Measurements from ENCODE around the gene PBX4. TPM values are rescaled to one million over a fixed set of nuclear protein-coding genes. Genes with fewer than 3 reads are reported as not detected.

PBX4 gene
- total and polyA plus RNA-seq, 10 of the 15 experiments (the other 5 are each of a cell fraction or from before 2014, with no cell fraction given), result 0.18 to 17.3 (median 4.2) TPM

DNA sequence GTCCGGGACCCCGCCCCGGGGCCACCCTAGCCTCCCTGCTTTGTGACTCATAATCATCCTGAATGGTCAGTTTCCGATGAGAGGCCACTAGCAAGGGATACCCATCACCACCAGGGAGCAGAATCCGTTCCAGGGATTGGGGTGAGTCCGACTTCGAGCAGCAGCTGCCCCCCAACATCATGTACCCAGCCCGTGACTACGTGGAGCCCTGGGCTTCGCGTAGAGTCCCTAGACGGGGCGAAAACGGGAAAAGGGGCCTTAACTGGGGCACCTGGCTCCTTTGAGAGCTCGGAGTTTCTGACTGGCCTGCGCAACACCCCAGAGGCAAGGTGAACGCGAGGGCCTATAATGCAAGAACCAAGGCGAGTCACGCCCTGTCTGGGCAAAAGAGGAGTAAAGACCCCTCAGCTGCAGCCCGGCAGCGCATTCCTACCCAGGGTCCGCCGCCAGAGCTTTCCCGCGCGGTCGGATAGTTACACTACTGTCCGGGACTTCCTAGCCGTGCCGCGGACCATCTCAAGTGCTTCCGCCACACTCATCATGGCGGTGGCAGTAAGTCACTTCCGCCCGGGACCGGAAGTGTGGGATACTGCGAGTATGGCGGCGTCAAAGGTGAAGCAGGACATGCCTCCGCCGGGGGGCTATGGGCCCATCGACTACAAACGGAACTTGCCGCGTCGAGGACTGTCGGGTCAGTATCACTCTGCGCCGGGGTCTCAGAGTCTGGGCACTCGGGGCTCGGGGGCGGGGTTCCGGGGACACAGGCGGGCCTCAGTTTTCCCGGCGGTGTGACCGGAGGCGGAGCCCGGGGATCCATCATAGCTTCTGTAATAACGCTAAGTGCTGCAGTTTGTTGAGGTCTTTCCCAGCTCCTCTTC is 102.6 kb downstream of the PBX4 start, which contains the start of gene NDUFA13:
Gene NDUFA13 (plus strand): TSS at position 584 of the 878 bp plus-strand sequence. CDS start 14 bp downstream, at position 598.
- ChIA-PET CTCF (interaction anchor here (0.8 to 3.0 kb wide), 7 partner anchors 9 to 143 kb away, joined by 3 to 11 read pairs (median 4); partner anchors contain the start of gene GMIP), POLR2A (interaction anchor here (0.5 to 1.6 kb wide), 10 partner anchors 9 to 152 kb away, joined by 3 to 5 read pairs (median 4); no protein-coding TSS in a partner anchor), RAD21 (ENCODE audit: unreplicated experiment) (interaction anchor here (1.0 to 1.5 kb wide), 4 partner anchors 26 to 151 kb away, joined by 3 to 6 read pairs (median 4); partner anchors contain the start of gene GATAD2A), SMC1A (ENCODE audit: uncharacterized antibody, unreplicated experiment) (interaction anchor here (0.9 to 1.7 kb wide), 3 partner anchors 11 to 151 kb away, joined by 4 to 8 read pairs (median 6); no protein-coding TSS in a partner anchor)
- H3K27me3 ChIP-seq (replicated peaks in 1 of 2; ENCODE audit: control insufficient read depth in 2 of 2, insufficient read depth in 2 of 2, low read length in 1 of 2), result no peaks in the 10 kb centered on the region
- H3K36me3 ChIP-seq (ENCODE audit: control insufficient read depth in 2 of 2, insufficient read depth in 2 of 2, low read length in 1 of 2), result peaks cover 5 to 6% of the 10 kb centered on the region in 2 experiments; a peak in 3 of 4 replicates
- in situ Hi-C loops (cut with MboI), result no loop called here
- 6% methylated on average over 61 of the region's 61 CpGs for WGBS (ENCODE audit: insufficient coverage, insufficient replicate concordance, low lambda C conversion rate, missing lambda C conversion rate)
- H3K27ac ChIP-seq (ENCODE audit: control insufficient read depth, insufficient read depth), result peak within 1 kb of the TSS; percentile 93
- H3K4me1 ChIP-seq (ENCODE audit: control insufficient read depth, insufficient read depth, low read length), result peaks cover 9% of the 10 kb centered on the region; the same call in 1 of the 2 replicates
- FAIRE-seq (peak; percentile 82), DNase-seq (ENCODE audit: low read depth, low spot score) (peak; percentile 89), ATAC-seq (peak; percentile 94)
- peak within 1 kb of the TSS; percentile 98 for H3K4me2 ChIP-seq (ENCODE audit: control insufficient read depth, insufficient read depth)
- peak within 1 kb of the TSS; percentile 96 for H2AFZ ChIP-seq (ENCODE audit: control insufficient read depth, low read depth, low read length)
- BruUV-seq (replicated peaks), result TSS peak; percentile 94
- H3K9ac ChIP-seq (ENCODE audit: control insufficient read depth, insufficient read depth, low read length), result peak within 1 kb of the TSS; percentile 95
- H3K79me2 ChIP-seq (ENCODE audit: control insufficient read depth, insufficient read depth, low read length), result peaks cover 38% of the 10 kb centered on the region
- intact Hi-C loops (cut with micrococcal nuclease; ENCODE audit: unreplicated experiment), result no loop called here
- H4K20me1 ChIP-seq (ENCODE audit: control insufficient read depth, insufficient read depth), result no peaks in the 10 kb centered on the region
- H3K4me3 ChIP-seq, result peak within 1 kb of the TSS; percentile 85
- peaks cover 2% of the 10 kb centered on the region; the same call in 1 of the 3 replicates for H3K9me3 ChIP-seq (replicated peaks; ENCODE audit: control insufficient read depth, insufficient read depth, low read length)
- TF ChIP-seq SPI1 (IDR thresholded peaks at IDR 0.05; ENCODE audit: borderline replicate concordance, insufficient read depth, low read depth, low read length) (peak; percentile 60; the same call in 1 of the 2 replicates), KAT2A (conservative IDR thresholded peaks at IDR 0.05; ENCODE audit: control insufficient read depth, low read depth, low read length) (no peak), GATAD2B (conservative IDR thresholded peaks at IDR 0.05; ENCODE audit: low read depth) (peak; percentile 66; the same call in 1 of the 2 replicates), ZNF207 (IDR thresholded peaks at IDR 0.05; ENCODE audit: borderline replicate concordance) (peak; percentile 82; the same call in 1 of the 2 replicates), MXI1 (IDR thresholded peaks at IDR 0.05; ENCODE audit: low read depth, low read length) (no peak), STAT1 (conservative IDR thresholded peaks at IDR 0.05) (0 out of 2 replicates have a peak, but pooled peaks have one; percentile 39), CEBPB (IDR thresholded peaks at IDR 0.05; ENCODE audit: borderline replicate concordance in 1 of 2, low read depth in 2 of 2, low read length in 2 of 2) (no peak), LARP7 (IDR thresholded peaks at IDR 0.05) (peak; percentile 65; the same call in 1 of the 2 replicates)
- TF ChIP-seq, protein P1, sequence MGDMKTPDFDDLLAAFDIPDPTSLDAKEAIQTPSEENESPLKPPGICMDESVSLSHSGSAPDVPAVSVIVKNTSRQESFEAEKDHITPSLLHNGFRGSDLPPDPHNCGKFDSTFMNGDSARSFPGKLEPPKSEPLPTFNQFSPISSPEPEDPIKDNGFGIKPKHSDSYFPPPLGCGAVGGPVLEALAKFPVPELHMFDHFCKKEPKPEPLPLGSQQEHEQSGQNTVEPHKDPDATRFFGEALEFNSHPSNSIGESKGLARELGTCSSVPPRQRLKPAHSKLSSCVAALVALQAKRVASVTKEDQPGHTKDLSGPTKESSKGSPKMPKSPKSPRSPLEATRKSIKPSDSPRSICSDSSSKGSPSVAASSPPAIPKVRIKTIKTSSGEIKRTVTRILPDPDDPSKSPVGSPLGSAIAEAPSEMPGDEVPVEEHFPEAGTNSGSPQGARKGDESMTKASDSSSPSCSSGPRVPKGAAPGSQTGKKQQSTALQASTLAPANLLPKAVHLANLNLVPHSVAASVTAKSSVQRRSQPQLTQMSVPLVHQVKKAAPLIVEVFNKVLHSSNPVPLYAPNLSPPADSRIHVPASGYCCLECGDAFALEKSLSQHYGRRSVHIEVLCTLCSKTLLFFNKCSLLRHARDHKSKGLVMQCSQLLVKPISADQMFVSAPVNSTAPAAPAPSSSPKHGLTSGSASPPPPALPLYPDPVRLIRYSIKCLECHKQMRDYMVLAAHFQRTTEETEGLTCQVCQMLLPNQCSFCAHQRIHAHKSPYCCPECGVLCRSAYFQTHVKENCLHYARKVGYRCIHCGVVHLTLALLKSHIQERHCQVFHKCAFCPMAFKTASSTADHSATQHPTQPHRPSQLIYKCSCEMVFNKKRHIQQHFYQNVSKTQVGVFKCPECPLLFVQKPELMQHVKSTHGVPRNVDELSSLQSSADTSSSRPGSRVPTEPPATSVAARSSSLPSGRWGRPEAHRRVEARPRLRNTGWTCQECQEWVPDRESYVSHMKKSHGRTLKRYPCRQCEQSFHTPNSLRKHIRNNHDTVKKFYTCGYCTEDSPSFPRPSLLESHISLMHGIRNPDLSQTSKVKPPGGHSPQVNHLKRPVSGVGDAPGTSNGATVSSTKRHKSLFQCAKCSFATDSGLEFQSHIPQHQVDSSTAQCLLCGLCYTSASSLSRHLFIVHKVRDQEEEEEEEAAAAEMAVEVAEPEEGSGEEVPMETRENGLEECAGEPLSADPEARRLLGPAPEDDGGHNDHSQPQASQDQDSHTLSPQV (IDR thresholded peaks at IDR 0.05), result peak; percentile 100
- TF ChIP-seq, protein P2, sequence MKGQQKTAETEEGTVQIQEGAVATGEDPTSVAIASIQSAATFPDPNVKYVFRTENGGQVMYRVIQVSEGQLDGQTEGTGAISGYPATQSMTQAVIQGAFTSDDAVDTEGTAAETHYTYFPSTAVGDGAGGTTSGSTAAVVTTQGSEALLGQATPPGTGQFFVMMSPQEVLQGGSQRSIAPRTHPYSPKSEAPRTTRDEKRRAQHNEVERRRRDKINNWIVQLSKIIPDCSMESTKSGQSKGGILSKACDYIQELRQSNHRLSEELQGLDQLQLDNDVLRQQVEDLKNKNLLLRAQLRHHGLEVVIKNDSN (IDR thresholded peaks at IDR 0.05; ENCODE audit: borderline replicate concordance, extremely low read length, insufficient read depth, low read depth, low read length), result no peak
- TF ChIP-seq, protein P3, sequence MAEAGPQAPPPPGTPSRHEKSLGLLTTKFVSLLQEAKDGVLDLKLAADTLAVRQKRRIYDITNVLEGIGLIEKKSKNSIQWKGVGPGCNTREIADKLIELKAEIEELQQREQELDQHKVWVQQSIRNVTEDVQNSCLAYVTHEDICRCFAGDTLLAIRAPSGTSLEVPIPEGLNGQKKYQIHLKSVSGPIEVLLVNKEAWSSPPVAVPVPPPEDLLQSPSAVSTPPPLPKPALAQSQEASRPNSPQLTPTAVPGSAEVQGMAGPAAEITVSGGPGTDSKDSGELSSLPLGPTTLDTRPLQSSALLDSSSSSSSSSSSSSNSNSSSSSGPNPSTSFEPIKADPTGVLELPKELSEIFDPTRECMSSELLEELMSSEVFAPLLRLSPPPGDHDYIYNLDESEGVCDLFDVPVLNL (IDR thresholded peaks at IDR 0.05; ENCODE audit: low read depth, low read length), result no peak
- TF ChIP-seq, protein P4, sequence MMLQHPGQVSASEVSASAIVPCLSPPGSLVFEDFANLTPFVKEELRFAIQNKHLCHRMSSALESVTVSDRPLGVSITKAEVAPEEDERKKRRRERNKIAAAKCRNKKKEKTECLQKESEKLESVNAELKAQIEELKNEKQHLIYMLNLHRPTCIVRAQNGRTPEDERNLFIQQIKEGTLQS (IDR thresholded peaks at IDR 0.05; ENCODE audit: borderline replicate concordance, extremely low read depth, low read depth, low read length), result no peak
